Lower lobe of right lung (tissue), 2 donors: ENCODE measurements around the gene PSMA6. TPM values are rescaled to one million over a fixed set of nuclear protein-coding genes. Genes with fewer than 3 reads are reported as not detected.
"Not testable (repeated sequence)": the region's sequence is repeated elsewhere in the genome, so short reads cannot be mapped to it uniquely, and the experiment has no call there.

Experiments
- ATAC-seq, 2 donors: fragments of 200-7000 bp; cut with Tn5 transposase; one replicate each; pipeline ENCODE4 v1.9.1; 2020 to 2022; ENCODE audit warnings: mild to moderate bottlenecking in 2 of 2, moderate library complexity in 2 of 2
- DNase-seq: peaks from one replicate; pipeline ENCODE4 v3.0.0-alpha.2; 2020
- H3K27ac ChIP-seq: fragments of 200-600 bp; one replicate; pipeline ENCODE4 v1.8.0; 2022
- H3K27me3 ChIP-seq: fragments of 200-600 bp; one replicate; pipeline ENCODE4 v1.8.0; 2022; ENCODE audit warnings: low read depth
- H3K36me3 ChIP-seq: fragments of 200-600 bp; one replicate; pipeline ENCODE4 v1.8.0; 2022; ENCODE audit warnings: mild to moderate bottlenecking
- H3K4me1 ChIP-seq: fragments of 200-600 bp; one replicate; pipeline ENCODE4 v1.8.0; 2022
- H3K4me3 ChIP-seq: fragments of 200-600 bp; one replicate; pipeline ENCODE4 v1.8.0; 2022; ENCODE audit warnings: mild to moderate bottlenecking
- H3K9me3 ChIP-seq: fragments of 200-600 bp; one replicate; pipeline ENCODE4 v1.8.0; 2022
- intact Hi-C: fragments of 100-400 bp; cut with DNase I; formaldehyde crosslinking; loops from one replicate; pipeline ENCODE4 v1.11.0; 2022
- total RNA-seq: library from RNA; stranded (reverse); fragmentation: NEBNext Ultra II Directional; extraction: Animal tissue kit (Norgen Biotek cat#: 25700); gene quantifications from one replicate; pipeline ENCODE4 v1.2.1, GENCODE V29; 2021
- TF ChIP-seq, protein P1 (sequence below): fragments of 200-600 bp; IDR thresholded peaks from one replicate; pipeline ENCODE4 v1.8.0; 2022; ENCODE audit warnings: antibody characterized with exemption, mild to moderate bottlenecking
- donor health status: DM: no; HTN: yes; CAD: no; lungs with severe emphysema.

The PSMA6 gene
- total RNA-seq, 1 donor from 2014 or later: 159 TPM

DNA sequence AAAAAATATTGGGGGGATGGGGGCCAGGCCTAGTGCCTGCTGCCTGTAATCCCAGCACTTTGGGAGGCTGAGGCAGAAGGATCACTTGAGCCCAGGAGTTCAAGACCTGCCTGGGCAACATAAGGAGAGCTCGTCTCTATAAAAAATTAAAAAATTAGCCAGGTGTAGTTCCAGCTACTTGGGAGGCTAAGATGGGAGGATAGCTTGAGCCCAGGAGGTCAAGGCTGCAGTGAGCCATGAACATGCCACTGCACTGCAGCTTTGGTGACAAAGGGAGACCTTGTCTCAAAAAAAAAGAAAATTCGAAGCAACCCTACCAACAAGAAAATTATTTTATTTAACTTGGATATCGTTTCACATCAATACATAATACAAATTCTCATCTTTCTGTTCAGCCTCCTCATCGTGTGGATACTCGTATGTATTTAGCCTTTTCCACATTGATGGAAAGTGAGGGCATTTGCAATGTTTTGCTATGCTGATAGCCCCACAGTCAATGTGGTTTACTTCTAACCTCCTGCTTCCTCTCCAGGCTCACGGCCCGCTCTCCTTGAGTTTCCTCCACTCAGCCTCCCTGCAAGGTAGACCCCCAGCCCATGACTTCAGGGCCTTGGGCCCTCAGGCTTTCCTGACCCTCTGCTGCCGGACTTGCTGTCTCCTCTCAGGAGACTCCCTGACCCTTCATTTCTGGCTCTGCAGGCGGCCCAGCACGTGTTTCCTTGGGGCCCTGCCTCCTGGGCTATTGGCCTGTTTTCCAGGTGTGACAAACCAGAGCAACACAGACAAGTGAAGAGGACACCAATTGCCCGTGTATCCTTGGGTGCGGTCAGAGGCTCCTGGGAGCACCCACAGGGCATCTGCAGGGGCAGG, 57.5 kb downstream of the PSMA6 start:
- Histone ChIP-seq H3K4me3 (no peak overlapping the region), H3K27ac (no peak overlapping the region), H3K9me3 (no peaks in the 10 kb centered on the region), H3K27me3 (no peaks in the 10 kb centered on the region), H3K36me3 (no peaks in the 10 kb centered on the region), H3K4me1 (peaks cover 33% of the 10 kb centered on the region)
- intact Hi-C loops: no loop called here
- DNase-seq: peak; percentile 30
- ATAC-seq: no peak
- TF ChIP-seq, protein P1, sequence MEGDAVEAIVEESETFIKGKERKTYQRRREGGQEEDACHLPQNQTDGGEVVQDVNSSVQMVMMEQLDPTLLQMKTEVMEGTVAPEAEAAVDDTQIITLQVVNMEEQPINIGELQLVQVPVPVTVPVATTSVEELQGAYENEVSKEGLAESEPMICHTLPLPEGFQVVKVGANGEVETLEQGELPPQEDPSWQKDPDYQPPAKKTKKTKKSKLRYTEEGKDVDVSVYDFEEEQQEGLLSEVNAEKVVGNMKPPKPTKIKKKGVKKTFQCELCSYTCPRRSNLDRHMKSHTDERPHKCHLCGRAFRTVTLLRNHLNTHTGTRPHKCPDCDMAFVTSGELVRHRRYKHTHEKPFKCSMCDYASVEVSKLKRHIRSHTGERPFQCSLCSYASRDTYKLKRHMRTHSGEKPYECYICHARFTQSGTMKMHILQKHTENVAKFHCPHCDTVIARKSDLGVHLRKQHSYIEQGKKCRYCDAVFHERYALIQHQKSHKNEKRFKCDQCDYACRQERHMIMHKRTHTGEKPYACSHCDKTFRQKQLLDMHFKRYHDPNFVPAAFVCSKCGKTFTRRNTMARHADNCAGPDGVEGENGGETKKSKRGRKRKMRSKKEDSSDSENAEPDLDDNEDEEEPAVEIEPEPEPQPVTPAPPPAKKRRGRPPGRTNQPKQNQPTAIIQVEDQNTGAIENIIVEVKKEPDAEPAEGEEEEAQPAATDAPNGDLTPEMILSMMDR: no peak

DNA sequence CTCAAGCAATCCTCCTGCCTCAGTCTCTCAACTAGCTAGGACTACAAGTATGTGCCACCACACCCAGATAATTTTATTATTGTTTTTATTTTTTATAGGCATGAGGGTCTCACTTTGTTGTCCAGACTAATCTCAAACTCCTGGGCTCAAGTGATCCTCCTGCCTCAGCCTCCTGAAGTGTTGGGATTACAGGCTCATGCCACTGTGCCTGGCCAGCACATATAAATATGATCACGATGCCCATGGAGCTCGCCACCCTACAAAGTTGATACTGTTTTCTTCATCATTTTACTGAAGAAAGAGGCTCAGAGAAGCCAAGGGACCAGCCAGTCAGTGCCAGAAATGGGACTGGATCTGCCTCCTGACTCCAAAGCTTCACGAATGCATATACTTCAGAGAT, 59.3 kb downstream of the PSMA6 start:
- TF ChIP-seq, protein P1: no peak
- no peaks in the 10 kb centered on the region for H3K9me3 ChIP-seq
- H3K27ac ChIP-seq: no peak overlapping the region
- no peak overlapping the region for H3K4me3 ChIP-seq
- H3K36me3 ChIP-seq: no peaks in the 10 kb centered on the region
- no peaks in the 10 kb centered on the region for H3K27me3 ChIP-seq
- H3K4me1 ChIP-seq: peaks cover 38% of the 10 kb centered on the region
- ATAC-seq (no peak), DNase-seq (no peak)
- intact Hi-C loops: no loop called here

DNA sequence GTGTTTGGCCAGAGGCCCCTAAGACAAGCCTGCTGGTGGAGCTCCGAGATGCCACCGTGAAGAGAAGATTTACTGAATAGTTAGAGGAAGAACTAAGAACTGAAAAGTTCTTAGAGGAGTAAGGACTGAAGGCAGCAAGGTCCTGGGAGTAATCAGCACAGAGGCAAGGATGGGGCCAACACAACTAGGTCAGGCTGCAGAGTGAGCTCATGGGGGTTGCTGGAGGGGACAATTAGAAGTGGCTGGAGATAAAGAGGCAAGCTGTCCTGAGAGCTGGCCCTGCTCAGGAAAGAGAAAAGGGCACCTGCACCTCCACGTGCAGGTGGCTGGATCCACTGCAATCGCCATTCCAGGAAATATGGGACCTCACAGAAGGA, 59.7 kb downstream of the PSMA6 start:
- Histone ChIP-seq H3K9me3 (no peaks in the 10 kb centered on the region), H3K4me1 (peaks cover 38% of the 10 kb centered on the region), H3K4me3 (no peak overlapping the region), H3K27ac (no peak overlapping the region), H3K36me3 (no peaks in the 10 kb centered on the region), H3K27me3 (no peaks in the 10 kb centered on the region)
- intact Hi-C loops: no loop called here
- ATAC-seq (no peak), DNase-seq (peak; percentile 24)
- TF ChIP-seq, protein P1: no peak

DNA sequence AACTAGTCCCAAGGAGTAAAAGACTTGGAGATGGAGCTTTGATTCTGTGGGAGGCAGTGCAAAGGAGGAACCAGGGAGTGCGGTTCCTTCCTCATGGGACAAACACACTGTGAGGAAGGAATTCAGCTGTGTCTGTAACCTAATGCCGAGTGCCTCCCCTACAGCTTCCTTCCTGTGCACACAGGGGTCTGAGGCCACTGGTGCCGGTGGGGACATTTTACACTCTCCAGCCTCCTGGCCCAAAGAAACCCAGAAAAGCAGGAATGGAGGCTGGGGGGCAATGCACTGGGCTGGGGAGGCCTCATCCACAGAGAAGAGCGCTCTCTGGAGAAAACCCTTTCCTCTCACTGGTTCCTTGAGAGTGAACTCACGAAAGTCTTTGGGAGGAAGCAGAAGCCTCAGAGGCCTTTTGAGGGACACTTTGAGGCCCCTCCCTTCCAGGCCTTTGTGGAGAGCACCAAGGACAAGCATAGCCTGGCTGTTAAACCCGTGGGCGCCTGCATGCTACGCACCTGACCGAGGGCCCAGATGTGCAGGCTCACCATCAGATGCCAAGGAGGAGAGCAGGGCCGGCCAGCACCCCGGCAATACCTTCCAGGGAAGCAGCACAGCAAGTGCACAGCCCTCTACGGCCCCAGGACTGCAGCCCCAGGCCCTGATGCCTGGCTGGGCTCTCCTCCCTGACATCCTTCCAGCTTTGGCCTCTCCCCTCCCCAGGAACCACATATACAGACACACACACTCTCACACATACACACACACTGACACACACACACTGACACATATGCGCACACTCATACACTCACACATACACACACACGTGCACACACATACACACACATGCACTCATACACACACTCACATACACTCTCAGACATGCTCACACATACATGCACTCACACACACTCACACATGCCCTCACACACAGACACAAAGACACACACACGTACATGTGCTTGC, 60.4 kb downstream of the PSMA6 start:
- no peaks in the 10 kb centered on the region for H3K27me3 ChIP-seq
- H3K27ac ChIP-seq: no peak overlapping the region
- TF ChIP-seq, protein P1: no peak
- intact Hi-C loops: no loop called here
- no peaks in the 10 kb centered on the region for H3K36me3 ChIP-seq
- H3K4me1 ChIP-seq: peaks cover 38% of the 10 kb centered on the region
- H3K9me3 ChIP-seq: no peaks in the 10 kb centered on the region
- ATAC-seq (peak in 1 of 2 donors; percentile 38), DNase-seq (peak; percentile 49)
- H3K4me3 ChIP-seq: no peak overlapping the region

DNA sequence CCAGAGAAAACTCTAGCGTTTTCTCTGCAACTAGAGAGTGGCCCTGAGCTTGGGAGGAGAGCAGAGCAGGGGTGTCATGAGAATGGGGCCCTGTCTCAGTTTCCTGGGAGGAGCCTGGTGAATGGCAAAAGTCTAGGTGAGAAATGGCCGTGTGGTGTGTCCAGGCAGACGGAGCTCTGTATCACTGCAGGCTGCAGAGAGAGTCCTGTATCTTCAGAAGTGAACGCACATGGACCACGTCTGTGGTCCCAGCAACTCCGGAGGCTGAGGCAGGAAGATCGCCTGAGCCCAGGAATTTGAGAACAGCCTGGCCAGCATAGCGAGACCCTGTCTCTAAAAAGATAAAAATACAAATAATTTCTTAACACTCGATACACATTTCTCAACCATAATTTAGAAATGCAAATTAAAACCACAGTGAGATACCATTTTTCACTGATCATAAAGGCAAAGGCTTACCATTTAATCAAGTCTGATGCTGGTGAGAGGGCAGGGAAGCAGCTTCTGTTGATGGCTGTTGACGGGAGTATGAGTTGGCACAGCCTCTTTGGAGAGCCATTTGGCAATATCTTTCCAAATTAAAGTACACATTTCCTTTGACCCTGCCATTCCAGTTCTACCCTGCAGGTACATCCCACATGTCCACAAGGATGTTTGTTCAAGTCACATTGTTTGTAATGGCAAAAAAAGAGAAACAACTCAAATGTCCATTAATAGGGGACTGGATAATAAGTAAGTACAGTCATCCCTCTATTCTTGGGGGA, 61.4 kb downstream of the PSMA6 start:
- Histone ChIP-seq H3K27ac (no peak overlapping the region), H3K4me1 (peaks cover 38% of the 10 kb centered on the region), H3K36me3 (no peaks in the 10 kb centered on the region), H3K4me3 (no peak overlapping the region), H3K9me3 (no peaks in the 10 kb centered on the region), H3K27me3 (no peaks in the 10 kb centered on the region)
- intact Hi-C loops: no loop called here
- DNase-seq (peak; percentile 14), ATAC-seq (peak; percentile 64 to 73)
- TF ChIP-seq, protein P1: no peak

DNA sequence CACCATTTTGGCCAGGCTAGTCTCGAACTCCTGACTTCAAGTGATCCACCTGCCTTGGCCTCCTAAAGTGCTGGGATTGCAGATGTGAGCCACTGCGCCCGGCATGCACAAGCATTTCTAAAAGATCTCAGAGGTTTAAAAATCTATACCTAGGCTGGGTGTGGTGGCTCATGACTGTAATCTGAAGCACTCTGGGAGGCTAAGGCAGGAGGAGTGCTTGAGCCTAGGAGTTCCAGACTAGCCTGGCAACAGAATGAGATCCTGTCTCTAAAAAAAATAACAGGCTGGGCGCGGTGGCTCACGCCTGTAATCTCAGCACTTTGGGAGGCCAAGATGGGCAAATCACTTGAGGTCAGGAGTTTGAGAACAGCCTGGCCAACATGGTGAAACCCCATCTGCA, 63.1 kb downstream of the PSMA6 start:
- H3K27ac ChIP-seq, H3K9me3 ChIP-seq, H3K36me3 ChIP-seq, H3K4me3 ChIP-seq, H3K27me3 ChIP-seq, intact Hi-C loops, ATAC-seq: not testable (repeated sequence)
- DNase-seq: peak; percentile 6
- H3K4me1 ChIP-seq: peaks cover 38% of the 10 kb centered on the region
